Karpas-422 (cell line): ENCODE data around the gene MARS1. TPM values are rescaled to one million over a fixed set of nuclear protein-coding genes. Genes with fewer than 3 reads are reported as not detected.

Experiments used
- DNase-seq: peaks from one replicate; pipeline ENCODE4 v3.0.0-alpha.2; 2015
- H2AFZ ChIP-seq: fragments of 200-600 bp; sonication (generic); 2 replicates; pipeline ENCODE4 v1.6.1; 2014; ENCODE audit warnings: antibody characterized with exemption, low read length, mixed read lengths
- H3K27ac ChIP-seq: fragments of 200-600 bp; sonication (generic); 2 replicates; pipeline ENCODE4 v1.5.1; 2014; ENCODE audit warnings: mild to moderate bottlenecking, low read length, moderate library complexity
- H3K27me3 ChIP-seq: fragments of 200-600 bp; sonication (generic); 2 replicates; pipeline ENCODE4 v1.6.1; 2014; ENCODE audit warnings: low read length, mixed read lengths
- H3K36me3 ChIP-seq: fragments of 200-600 bp; sonication (generic); 2 replicates; pipeline ENCODE4 v1.6.1; 2014; ENCODE audit warnings: low read length, mixed read lengths; ENCODE audit not compliant: insufficient read depth
- H3K4me1 ChIP-seq: fragments of 200-600 bp; sonication (generic); 2 replicates; pipeline ENCODE4 v1.6.1; 2014; ENCODE audit warnings: mild to moderate bottlenecking, low read length, mixed read lengths
- H3K4me2 ChIP-seq: fragments of 200-600 bp; sonication (generic); 2 replicates; pipeline ENCODE4 v1.6.1; 2014; ENCODE audit warnings: low read length, low read depth, mild to moderate bottlenecking; ENCODE audit not compliant: poor library complexity, severe bottlenecking
- H3K4me3 ChIP-seq: fragments of 200-600 bp; sonication (generic); 2 replicates; pipeline ENCODE4 v1.5.1; 2014; ENCODE audit warnings: mild to moderate bottlenecking, antibody characterized with exemption, low read length, mixed read lengths
- H3K79me2 ChIP-seq: fragments of 200-600 bp; sonication (generic); 2 replicates; pipeline ENCODE4 v1.6.1; 2014; ENCODE audit warnings: mild to moderate bottlenecking, low read length, mixed read lengths
- H3K9ac ChIP-seq: fragments of 200-600 bp; sonication (generic); 2 replicates; pipeline ENCODE4 v1.6.0; 2014; ENCODE audit warnings: low read length
- H3K9me2 ChIP-seq: fragments of 200-600 bp; sonication (generic), shearing (Covaris generic); replicated peaks from 2 replicates; pipeline ENCODE4 v1.6.0; 2014; ENCODE audit warnings: mild to moderate bottlenecking, low read length, moderate library complexity; ENCODE audit not compliant: insufficient read depth
- H3K9me3 ChIP-seq: fragments of 300-700, 200-600 bp; sonication (generic); 2 replicates; pipeline ENCODE4 v1.6.1; 2014; ENCODE audit warnings: low read length, mixed read lengths
- H4K20me1 ChIP-seq: fragments of 200-600 bp; sonication (generic); 2 replicates; pipeline ENCODE4 v1.6.1; 2014; ENCODE audit warnings: mild to moderate bottlenecking, antibody characterized with exemption, low read length, low read depth; ENCODE audit not compliant: insufficient read depth
- total RNA-seq: library from RNA; depleted of rRNA; stranded (reverse); fragments of >200 nt; shearing (Covaris generic); gene quantifications from 2 replicates; pipeline ENCODE4 v1.2.3, GENCODE V29; 2014; ENCODE audit warnings: low replicate concordance

MARS1 gene
- total RNA-seq, 1 experiment from 2014 or later: 204 TPM

DNA sequence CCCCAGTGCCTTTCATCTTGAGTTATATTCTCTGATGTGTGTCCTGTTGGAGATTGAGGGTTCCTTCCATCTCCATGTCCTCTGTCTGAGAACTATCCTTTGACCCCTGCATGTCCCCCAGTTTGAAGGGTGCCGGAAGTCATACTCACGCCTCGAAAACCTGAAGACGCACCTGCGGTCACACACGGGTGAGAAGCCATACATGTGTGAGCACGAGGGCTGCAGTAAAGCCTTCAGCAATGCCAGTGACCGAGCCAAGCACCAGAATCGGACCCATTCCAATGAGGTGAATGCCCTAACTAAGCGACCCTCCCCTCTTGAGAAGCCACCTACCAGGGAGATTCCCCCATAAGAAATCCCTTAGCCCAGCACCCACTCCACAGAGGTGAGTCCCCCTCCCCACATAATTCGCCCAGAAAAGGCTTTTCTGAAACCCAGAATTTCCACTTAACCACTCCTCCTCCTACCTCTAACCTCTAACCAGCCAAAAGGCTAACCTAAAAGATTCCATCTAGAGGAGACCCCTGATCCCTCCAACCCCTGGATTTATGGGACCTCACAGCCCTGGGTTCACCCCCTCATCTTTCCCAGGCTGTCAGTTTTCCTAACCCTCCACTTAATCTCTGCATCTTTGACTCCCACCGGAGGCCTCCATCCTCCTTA lies 20.5 kb upstream of the MARS1 start:
- Histone ChIP-seq H3K9ac (no peak overlapping the region), H3K36me3 (no peaks in the 10 kb centered on the region), H3K4me2 (no peak overlapping the region), H2AFZ (no peak overlapping the region), H3K9me3 (no peaks in the 10 kb centered on the region), H3K27ac (no peak overlapping the region), H4K20me1 (no peaks in the 10 kb centered on the region), H3K27me3 (no peaks in the 10 kb centered on the region), H3K79me2 (no peaks in the 10 kb centered on the region), H3K4me1 (peaks cover 5% of the 10 kb centered on the region; the same call in 1 of the 2 replicates), H3K9me2 (no peaks in the 10 kb centered on the region), H3K4me3 (no peak overlapping the region)
- DNase-seq: no peak

DNA sequence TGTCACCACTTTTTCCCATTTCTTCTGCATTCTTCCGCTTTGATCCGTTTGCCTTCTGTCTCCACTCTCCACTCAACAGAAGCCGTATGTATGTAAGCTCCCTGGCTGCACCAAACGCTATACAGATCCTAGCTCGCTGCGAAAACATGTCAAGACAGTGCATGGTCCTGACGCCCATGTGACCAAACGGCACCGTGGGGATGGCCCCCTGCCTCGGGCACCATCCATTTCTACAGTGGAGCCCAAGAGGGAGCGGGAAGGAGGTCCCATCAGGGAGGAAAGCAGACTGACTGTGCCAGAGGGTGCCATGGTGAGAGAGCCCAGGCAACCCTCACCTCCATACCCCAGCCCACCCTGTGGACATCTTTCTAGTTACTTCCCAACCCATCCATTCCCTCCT lies 20.0 kb upstream of the MARS1 start:
- Histone ChIP-seq H3K36me3 (no peaks in the 10 kb centered on the region), H4K20me1 (no peaks in the 10 kb centered on the region)
- no peak for DNase-seq

DNA sequence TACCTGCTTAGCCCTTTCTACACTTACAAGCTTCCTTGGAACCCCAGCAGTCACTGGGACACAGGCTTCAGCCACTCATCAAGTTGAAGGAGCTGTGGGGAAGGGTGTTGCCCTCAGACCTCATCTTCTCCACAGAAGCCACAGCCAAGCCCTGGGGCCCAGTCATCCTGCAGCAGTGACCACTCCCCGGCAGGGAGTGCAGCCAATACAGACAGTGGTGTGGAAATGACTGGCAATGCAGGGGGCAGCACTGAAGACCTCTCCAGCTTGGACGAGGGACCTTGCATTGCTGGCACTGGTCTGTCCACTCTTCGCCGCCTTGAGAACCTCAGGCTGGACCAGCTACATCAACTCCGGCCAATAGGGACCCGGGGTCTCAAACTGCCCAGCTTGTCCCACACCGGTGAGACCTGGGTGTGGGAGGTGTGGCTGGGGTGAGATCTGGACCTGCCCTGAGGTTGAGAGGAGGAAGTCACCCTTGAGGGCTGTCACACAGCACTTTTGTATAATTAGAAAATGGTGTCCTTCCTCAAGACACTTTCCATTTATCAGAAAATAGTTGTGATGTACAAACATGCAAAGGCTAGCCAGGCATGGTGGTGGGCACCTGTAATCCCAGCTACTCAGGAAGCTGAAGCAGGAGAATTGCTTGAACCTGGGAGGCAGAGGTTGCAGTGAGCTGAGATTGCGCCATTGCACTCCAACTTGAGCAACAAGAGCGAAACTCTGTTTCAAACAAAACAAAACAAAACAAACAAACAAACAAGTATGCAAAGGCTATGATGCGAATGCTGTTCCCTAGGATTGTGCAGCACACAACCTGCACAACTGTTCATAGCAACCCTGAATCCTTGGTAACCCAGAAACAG lies 18.3 kb upstream of the MARS1 start:
- DNase-seq: no peak
- Histone ChIP-seq H4K20me1 (no peaks in the 10 kb centered on the region), H3K4me3 (no peak overlapping the region), H3K9me3 (no peaks in the 10 kb centered on the region), H3K4me1 (peaks cover 5% of the 10 kb centered on the region; the same call in 1 of the 2 replicates), H3K36me3 (no peaks in the 10 kb centered on the region), H2AFZ (no peak overlapping the region), H3K27me3 (no peaks in the 10 kb centered on the region), H3K4me2 (no peak overlapping the region), H3K27ac (no peak overlapping the region), H3K9ac (no peak overlapping the region), H3K9me2 (no peaks in the 10 kb centered on the region), H3K79me2 (no peaks in the 10 kb centered on the region)

More for the DNA sequence above, 20.0 kb upstream of the MARS1 start:
- Histone ChIP-seq H3K27me3 (no peaks in the 10 kb centered on the region), H3K9me3 (no peaks in the 10 kb centered on the region), H3K9ac (no peak overlapping the region), H3K9me2 (no peaks in the 10 kb centered on the region), H2AFZ (no peak overlapping the region), H3K27ac (no peak overlapping the region), H3K4me3 (no peak overlapping the region), H3K4me2 (no peak overlapping the region), H3K4me1 (peaks cover 5% of the 10 kb centered on the region; the same call in 1 of the 2 replicates), H3K79me2 (no peaks in the 10 kb centered on the region)

DNA sequence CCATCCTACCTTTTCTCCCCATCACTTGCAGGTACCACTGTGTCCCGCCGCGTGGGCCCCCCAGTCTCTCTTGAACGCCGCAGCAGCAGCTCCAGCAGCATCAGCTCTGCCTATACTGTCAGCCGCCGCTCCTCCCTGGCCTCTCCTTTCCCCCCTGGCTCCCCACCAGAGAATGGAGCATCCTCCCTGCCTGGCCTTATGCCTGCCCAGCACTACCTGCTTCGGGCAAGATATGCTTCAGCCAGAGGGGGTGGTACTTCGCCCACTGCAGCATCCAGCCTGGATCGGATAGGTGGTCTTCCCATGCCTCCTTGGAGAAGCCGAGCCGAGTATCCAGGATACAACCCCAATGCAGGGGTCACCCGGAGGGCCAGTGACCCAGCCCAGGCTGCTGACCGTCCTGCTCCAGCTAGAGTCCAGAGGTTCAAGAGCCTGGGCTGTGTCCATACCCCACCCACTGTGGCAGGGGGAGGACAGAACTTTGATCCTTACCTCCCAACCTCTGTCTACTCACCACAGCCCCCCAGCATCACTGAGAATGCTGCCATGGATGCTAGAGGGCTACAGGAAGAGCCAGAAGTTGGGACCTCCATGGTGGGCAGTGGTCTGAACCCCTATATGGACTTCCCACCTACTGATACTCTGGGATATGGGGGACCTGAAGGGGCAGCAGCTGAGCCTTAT lies 17.4 kb upstream of the MARS1 start:
- Histone ChIP-seq H3K9me3 (no peaks in the 10 kb centered on the region), H2AFZ (no peak overlapping the region), H3K4me3 (no peak overlapping the region), H3K9ac (no peak overlapping the region), H3K79me2 (no peaks in the 10 kb centered on the region), H3K4me1 (peaks cover 5% of the 10 kb centered on the region; the same call in 1 of the 2 replicates), H3K27me3 (no peaks in the 10 kb centered on the region), H3K9me2 (no peaks in the 10 kb centered on the region), H4K20me1 (no peaks in the 10 kb centered on the region), H3K4me2 (no peak overlapping the region), H3K27ac (no peak overlapping the region), H3K36me3 (no peaks in the 10 kb centered on the region)
- no peak for DNase-seq

GRCh38 chr12:57470970-57471656 lies 16.8 kb upstream of the MARS1 start:
- H3K9me3 ChIP-seq: no peaks in the 10 kb centered on the region
- H3K27me3 ChIP-seq: no peaks in the 10 kb centered on the region
- no peaks in the 10 kb centered on the region for H3K79me2 ChIP-seq
- no peak overlapping the region for H2AFZ ChIP-seq
- no peak overlapping the region for H3K4me2 ChIP-seq
- no peak overlapping the region for H3K9ac ChIP-seq
- DNase-seq: no peak
- no peak overlapping the region for H3K4me3 ChIP-seq
- H3K36me3 ChIP-seq: no peaks in the 10 kb centered on the region
- no peaks in the 10 kb centered on the region for H4K20me1 ChIP-seq
- H3K27ac ChIP-seq: no peak overlapping the region
- peaks cover 5% of the 10 kb centered on the region; the same call in 1 of the 2 replicates for H3K4me1 ChIP-seq
- H3K9me2 ChIP-seq: no peaks in the 10 kb centered on the region

DNA sequence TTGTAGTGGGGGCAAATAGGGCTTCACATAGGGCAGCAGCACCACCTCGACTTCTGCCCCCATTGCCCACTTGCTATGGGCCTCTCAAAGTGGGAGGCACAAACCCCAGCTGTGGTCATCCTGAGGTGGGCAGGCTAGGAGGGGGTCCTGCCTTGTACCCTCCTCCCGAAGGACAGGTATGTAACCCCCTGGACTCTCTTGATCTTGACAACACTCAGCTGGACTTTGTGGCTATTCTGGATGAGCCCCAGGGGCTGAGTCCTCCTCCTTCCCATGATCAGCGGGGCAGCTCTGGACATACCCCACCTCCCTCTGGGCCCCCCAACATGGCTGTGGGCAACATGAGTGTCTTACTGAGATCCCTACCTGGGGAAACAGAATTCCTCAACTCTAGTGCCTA lies 16.2 kb upstream of the MARS1 start:
- Histone ChIP-seq H3K27me3 (no peaks in the 10 kb centered on the region), H3K79me2 (no peaks in the 10 kb centered on the region), H4K20me1 (no peaks in the 10 kb centered on the region), H3K4me2 (no peak overlapping the region), H3K9me2 (no peaks in the 10 kb centered on the region), H3K36me3 (no peaks in the 10 kb centered on the region), H3K9ac (no peak overlapping the region), H3K27ac (no peak overlapping the region), H3K9me3 (no peaks in the 10 kb centered on the region), H3K4me3 (no peak overlapping the region), H3K4me1 (peaks cover 5% of the 10 kb centered on the region; the same call in 1 of the 2 replicates), H2AFZ (no peak overlapping the region)
- DNase-seq: no peak

DNA sequence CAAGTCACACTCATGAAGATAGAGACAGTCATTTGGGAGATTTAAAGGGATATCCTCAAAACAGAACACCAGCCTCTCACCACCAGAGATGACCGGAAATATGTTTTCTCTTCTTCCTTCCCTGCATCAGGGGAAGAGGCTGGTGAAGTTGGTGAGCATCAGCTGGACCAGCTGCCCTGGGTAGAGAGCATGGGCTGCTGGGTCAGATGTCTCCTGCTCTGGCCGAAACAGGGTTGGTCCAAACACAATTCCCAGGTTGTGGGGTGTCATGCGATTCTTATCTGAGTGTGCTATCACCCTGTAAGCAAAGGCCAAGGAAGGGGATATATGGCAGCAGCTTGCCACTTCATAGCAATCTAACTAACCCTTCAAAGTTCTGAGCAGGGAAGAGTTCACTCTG lies 15.5 kb upstream of the MARS1 start:
- Histone ChIP-seq H3K79me2 (no peaks in the 10 kb centered on the region), H3K9me3 (no peaks in the 10 kb centered on the region), H4K20me1 (no peaks in the 10 kb centered on the region), H3K27ac (no peak overlapping the region), H3K27me3 (no peaks in the 10 kb centered on the region), H3K4me2 (no peak overlapping the region), H3K9me2 (no peaks in the 10 kb centered on the region), H3K9ac (no peak overlapping the region), H3K4me3 (no peak overlapping the region), H3K36me3 (no peaks in the 10 kb centered on the region), H2AFZ (no peak overlapping the region), H3K4me1 (peaks cover 7% of the 10 kb centered on the region)
- no peak for DNase-seq
